ENCODE data around the gene PCNX4.

The PCNX4 gene

GRCh38 chr14:60061371-60061770 lies 30.4 kb upstream of the PCNX4 start:
- no peak overlapping the region for H2BK15ac ChIP-seq (ENCODE audit: low read length)
- H2BK12ac ChIP-seq (ENCODE audit: low read length) = no peak overlapping the region
- no peaks in the 10 kb centered on the region for H3K9me3 ChIP-seq (replicated peaks in 1 of 2; ENCODE audit: control insufficient read depth in 2 of 2, insufficient read depth in 1 of 2, low read depth in 1 of 2, low read length in 2 of 2)
- H2AK5ac ChIP-seq (ENCODE audit: low read depth, low read length) = no peak overlapping the region
- no peak overlapping the region for H2BK5ac ChIP-seq (ENCODE audit: low read length)
- H3K79me1 ChIP-seq (ENCODE audit: low read depth, low read length) = no peaks in the 10 kb centered on the region
- no peak overlapping the region for H4K8ac ChIP-seq (ENCODE audit: low read depth, low read length)
- no peak overlapping the region for H3K4me3 ChIP-seq (ENCODE audit: low read length in 2 of 2)
- H2AFZ ChIP-seq (ENCODE audit: low read length) = no peak overlapping the region
- H3K14ac ChIP-seq (ENCODE audit: low read length) = no peak overlapping the region
- H3K4ac ChIP-seq (ENCODE audit: low read length) = no peak overlapping the region
- H3K4me1 ChIP-seq (ENCODE audit: control insufficient read depth in 2 of 2, insufficient read depth in 1 of 2, low read depth in 1 of 2, low read length in 2 of 2) = no peaks in the 10 kb centered on the region
- no peak overlapping the region for H3K9ac ChIP-seq (ENCODE audit: low read depth, low read length, poor library complexity)
- no peaks in the 10 kb centered on the region for H3K36me3 ChIP-seq (replicated peaks in 1 of 2; ENCODE audit: control insufficient read depth in 2 of 2, insufficient read depth in 2 of 2, low read length in 2 of 2)
- DNase-seq (ENCODE audit: low spot score) = no peak
- no peaks in the 10 kb centered on the region for H3K27me3 ChIP-seq (ENCODE audit: control insufficient read depth in 3 of 3, insufficient read depth in 3 of 3, low read depth in 1 of 3, low read length in 3 of 3)
- WGBS, 2 donors (ENCODE audit: extremely low coverage in 2 of 2, insufficient read length in 2 of 2, insufficient replicate concordance in 1 of 2) = no CpG with 5 or more reads among the region's 2 CpGs
- H4K91ac ChIP-seq (ENCODE audit: low read depth, low read length, poor library complexity) = no peak overlapping the region
- no peak overlapping the region for H3K4me2 ChIP-seq (ENCODE audit: insufficient read depth, low read length, poor library complexity, severe bottlenecking)
- H3K23ac ChIP-seq (ENCODE audit: low read depth, low read length, poor library complexity) = no peak overlapping the region
- no peak overlapping the region for H2BK120ac ChIP-seq (ENCODE audit: low read depth, low read length)
- H3K18ac ChIP-seq (ENCODE audit: low read length) = no peak overlapping the region
- no peak overlapping the region for H3K27ac ChIP-seq (replicated peaks; ENCODE audit: low read length)

GRCh38 chr14:60064491-60065072 lies 27.1 kb upstream of the PCNX4 start:
- Histone ChIP-seq H3K18ac (ENCODE audit: low read length) (no peak overlapping the region), H2BK15ac (ENCODE audit: low read length) (no peak overlapping the region), H3K4me1 (ENCODE audit: control insufficient read depth in 2 of 2, insufficient read depth in 1 of 2, low read depth in 1 of 2, low read length in 2 of 2) (peaks cover 0 to 2% of the 10 kb centered on the region in 2 donors), H3K14ac (ENCODE audit: low read length) (no peak overlapping the region), H3K23ac (ENCODE audit: low read depth, low read length, poor library complexity) (no peak overlapping the region), H3K4ac (ENCODE audit: low read length) (no peak overlapping the region), H3K4me2 (ENCODE audit: insufficient read depth, low read length, poor library complexity, severe bottlenecking) (no peak overlapping the region), H3K79me1 (ENCODE audit: low read depth, low read length) (no peaks in the 10 kb centered on the region), H2BK12ac (ENCODE audit: low read length) (no peak overlapping the region), H3K36me3 (replicated peaks in 1 of 2; ENCODE audit: control insufficient read depth in 2 of 2, insufficient read depth in 2 of 2, low read length in 2 of 2) (no peaks in the 10 kb centered on the region), H3K27ac (replicated peaks; ENCODE audit: low read length) (no peak overlapping the region), H3K9me3 (replicated peaks in 1 of 2; ENCODE audit: control insufficient read depth in 2 of 2, insufficient read depth in 1 of 2, low read depth in 1 of 2, low read length in 2 of 2) (no peaks in the 10 kb centered on the region), H3K9ac (ENCODE audit: low read depth, low read length, poor library complexity) (no peak overlapping the region), H3K27me3 (ENCODE audit: control insufficient read depth in 3 of 3, insufficient read depth in 3 of 3, low read depth in 1 of 3, low read length in 3 of 3) (no peaks in the 10 kb centered on the region), H2AFZ (ENCODE audit: low read length) (no peak overlapping the region), H4K91ac (ENCODE audit: low read depth, low read length, poor library complexity) (no peak overlapping the region), H2BK120ac (ENCODE audit: low read depth, low read length) (no peak overlapping the region), H2BK5ac (ENCODE audit: low read length) (no peak overlapping the region), H2AK5ac (ENCODE audit: low read depth, low read length) (no peak overlapping the region), H4K8ac (ENCODE audit: low read depth, low read length) (no peak overlapping the region), H3K4me3 (ENCODE audit: low read length in 2 of 2) (no peak overlapping the region)
- DNase-seq (ENCODE audit: low spot score) = no peak

GRCh38 chr14:60067882-60068281 lies 23.8 kb upstream of the PCNX4 start:
- Histone ChIP-seq H3K9me3 (replicated peaks in 1 of 2; ENCODE audit: control insufficient read depth in 2 of 2, insufficient read depth in 1 of 2, low read depth in 1 of 2, low read length in 2 of 2) (no peaks in the 10 kb centered on the region), H3K4me2 (ENCODE audit: insufficient read depth, low read length, poor library complexity, severe bottlenecking) (no peak overlapping the region), H4K8ac (ENCODE audit: low read depth, low read length) (no peak overlapping the region), H3K14ac (ENCODE audit: low read length) (no peak overlapping the region), H3K36me3 (replicated peaks in 1 of 2; ENCODE audit: control insufficient read depth in 2 of 2, insufficient read depth in 2 of 2, low read length in 2 of 2) (no peaks in the 10 kb centered on the region), H2BK15ac (ENCODE audit: low read length) (no peak overlapping the region), H2BK12ac (ENCODE audit: low read length) (no peak overlapping the region), H3K9ac (ENCODE audit: low read depth, low read length, poor library complexity) (no peak overlapping the region), H3K27me3 (ENCODE audit: control insufficient read depth in 3 of 3, insufficient read depth in 3 of 3, low read depth in 1 of 3, low read length in 3 of 3) (no peaks in the 10 kb centered on the region), H3K18ac (ENCODE audit: low read length) (no peak overlapping the region), H4K91ac (ENCODE audit: low read depth, low read length, poor library complexity) (no peak overlapping the region), H3K79me1 (ENCODE audit: low read depth, low read length) (no peaks in the 10 kb centered on the region), H2AK5ac (ENCODE audit: low read depth, low read length) (no peak overlapping the region), H3K23ac (ENCODE audit: low read depth, low read length, poor library complexity) (no peak overlapping the region), H3K27ac (replicated peaks; ENCODE audit: low read length) (no peak overlapping the region), H3K4ac (ENCODE audit: low read length) (no peak overlapping the region), H2AFZ (ENCODE audit: low read length) (no peak overlapping the region), H3K4me3 (ENCODE audit: low read length in 2 of 2) (no peak overlapping the region), H3K4me1 (ENCODE audit: control insufficient read depth in 2 of 2, insufficient read depth in 1 of 2, low read depth in 1 of 2, low read length in 2 of 2) (peaks cover 0 to 2% of the 10 kb centered on the region in 2 donors), H2BK5ac (ENCODE audit: low read length) (no peak overlapping the region), H2BK120ac (ENCODE audit: low read depth, low read length) (no peak overlapping the region)
- peak; percentile 9 for DNase-seq (ENCODE audit: low spot score)
- WGBS, 2 donors (ENCODE audit: extremely low coverage in 2 of 2, insufficient read length in 2 of 2, insufficient replicate concordance in 1 of 2) = no CpG with 5 or more reads among the region's 1 CpG

- DNase-seq (ENCODE audit: low spot score) = no peak
- H3K23ac ChIP-seq (ENCODE audit: low read depth, low read length, poor library complexity) = no peak overlapping the region
- no peak overlapping the region for H3K4ac ChIP-seq (ENCODE audit: low read length)
- H3K14ac ChIP-seq (ENCODE audit: low read length) = no peak overlapping the region
- no peak overlapping the region for H2BK12ac ChIP-seq (ENCODE audit: low read length)
- no peaks in the 10 kb centered on the region for H3K79me1 ChIP-seq (ENCODE audit: low read depth, low read length)
- H3K4me3 ChIP-seq (ENCODE audit: low read length in 2 of 2) = no peak overlapping the region
- no peak overlapping the region for H2BK120ac ChIP-seq (ENCODE audit: low read depth, low read length)
- peak overlapping the region; percentile 27 for H2AFZ ChIP-seq (ENCODE audit: low read length)
- no peak overlapping the region for H2AK5ac ChIP-seq (ENCODE audit: low read depth, low read length)
- H4K8ac ChIP-seq (ENCODE audit: low read depth, low read length) = no peak overlapping the region
- H3K27ac ChIP-seq (replicated peaks; ENCODE audit: low read length) = no peak overlapping the region
- no peak overlapping the region for H3K18ac ChIP-seq (ENCODE audit: low read length)
- no peaks in the 10 kb centered on the region for H3K27me3 ChIP-seq (ENCODE audit: control insufficient read depth in 3 of 3, insufficient read depth in 3 of 3, low read depth in 1 of 3, low read length in 3 of 3)
- no peaks in the 10 kb centered on the region for H3K4me1 ChIP-seq (ENCODE audit: control insufficient read depth in 2 of 2, insufficient read depth in 1 of 2, low read depth in 1 of 2, low read length in 2 of 2)
- H3K9me3 ChIP-seq (replicated peaks in 1 of 2; ENCODE audit: control insufficient read depth in 2 of 2, insufficient read depth in 1 of 2, low read depth in 1 of 2, low read length in 2 of 2) = no peaks in the 10 kb centered on the region
- H4K91ac ChIP-seq (ENCODE audit: low read depth, low read length, poor library complexity) = no peak overlapping the region
- H3K9ac ChIP-seq (ENCODE audit: low read depth, low read length, poor library complexity) = no peak overlapping the region
- H2BK15ac ChIP-seq (ENCODE audit: low read length) = no peak overlapping the region
- H3K36me3 ChIP-seq (replicated peaks in 1 of 2; ENCODE audit: control insufficient read depth in 2 of 2, insufficient read depth in 2 of 2, low read length in 2 of 2) = no peaks in the 10 kb centered on the region
- H2BK5ac ChIP-seq (ENCODE audit: low read length) = no peak overlapping the region
- H3K4me2 ChIP-seq (ENCODE audit: insufficient read depth, low read length, poor library complexity, severe bottlenecking) = no peak overlapping the region
Observed at GRCh38 chr14:60079723-60080122, 12.0 kb upstream of the PCNX4 start.

Data from neuronal stem cell (in vitro differentiated cells).